ENCODE data around the gene SIL1. TPM values are rescaled to one million over a fixed set of nuclear protein-coding genes. Genes with fewer than 3 reads are reported as not detected.

SIL1 gene
- total RNA-seq, 2 donors from 2014 or later: 17.2 to 20.2 TPM

DNA sequence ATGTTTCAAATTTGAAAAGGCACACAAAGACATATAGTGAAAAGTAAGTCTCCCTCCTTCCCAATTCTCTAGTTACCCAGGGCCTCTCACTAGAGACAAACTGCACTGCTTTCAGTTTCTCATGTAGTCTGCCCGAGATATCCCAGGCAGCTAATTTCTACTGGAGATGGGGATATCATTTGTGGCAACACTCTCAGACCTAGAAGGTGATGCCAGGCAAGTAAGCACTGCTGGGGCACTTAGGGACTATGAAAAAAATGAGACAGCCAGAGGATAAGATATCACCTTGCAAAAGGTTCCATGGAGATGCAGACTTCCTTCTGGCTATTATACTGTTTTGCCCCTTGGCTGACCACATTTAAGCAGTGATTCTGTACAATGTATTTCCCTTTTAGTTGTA, 12.6 kb downstream of the SIL1 start:
- DNase-seq: no peak
- Mint-ChIP-seq H3K27ac (no peak overlapping the region), H3K27me3 (ENCODE audit: insufficient read depth) (no peaks in the 10 kb centered on the region), H3K9me3 (no peaks in the 10 kb centered on the region), H3K4me3 (no peak overlapping the region), H3K36me3 (ENCODE audit: low read depth) (no peaks in the 10 kb centered on the region), H3K4me1 (peaks cover 41% of the 10 kb centered on the region)
- Histone ChIP-seq H3K27ac (ENCODE audit: low read depth, low read length) (no peak overlapping the region), H3K9me3 (ENCODE audit: control insufficient read depth, low read length) (no peaks in the 10 kb centered on the region), H3K4me1 (ENCODE audit: control insufficient read depth, insufficient read depth, low read length) (peaks cover 6% of the 10 kb centered on the region), H3K27me3 (ENCODE audit: control insufficient read depth, insufficient read depth, low read length, poor library complexity, severe bottlenecking) (no peaks in the 10 kb centered on the region), H3K36me3 (ENCODE audit: control insufficient read depth, insufficient read depth, low read length) (no peaks in the 10 kb centered on the region), H3K9ac (ENCODE audit: extremely low read depth, low read length, poor library complexity, severe bottlenecking) (no peak overlapping the region), H3K4me3 (ENCODE audit: low read length) (no peak overlapping the region)
- TF ChIP-seq, protein P1, sequence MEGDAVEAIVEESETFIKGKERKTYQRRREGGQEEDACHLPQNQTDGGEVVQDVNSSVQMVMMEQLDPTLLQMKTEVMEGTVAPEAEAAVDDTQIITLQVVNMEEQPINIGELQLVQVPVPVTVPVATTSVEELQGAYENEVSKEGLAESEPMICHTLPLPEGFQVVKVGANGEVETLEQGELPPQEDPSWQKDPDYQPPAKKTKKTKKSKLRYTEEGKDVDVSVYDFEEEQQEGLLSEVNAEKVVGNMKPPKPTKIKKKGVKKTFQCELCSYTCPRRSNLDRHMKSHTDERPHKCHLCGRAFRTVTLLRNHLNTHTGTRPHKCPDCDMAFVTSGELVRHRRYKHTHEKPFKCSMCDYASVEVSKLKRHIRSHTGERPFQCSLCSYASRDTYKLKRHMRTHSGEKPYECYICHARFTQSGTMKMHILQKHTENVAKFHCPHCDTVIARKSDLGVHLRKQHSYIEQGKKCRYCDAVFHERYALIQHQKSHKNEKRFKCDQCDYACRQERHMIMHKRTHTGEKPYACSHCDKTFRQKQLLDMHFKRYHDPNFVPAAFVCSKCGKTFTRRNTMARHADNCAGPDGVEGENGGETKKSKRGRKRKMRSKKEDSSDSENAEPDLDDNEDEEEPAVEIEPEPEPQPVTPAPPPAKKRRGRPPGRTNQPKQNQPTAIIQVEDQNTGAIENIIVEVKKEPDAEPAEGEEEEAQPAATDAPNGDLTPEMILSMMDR (conservative IDR thresholded peaks at IDR 0.05): no peak
- 98 to 100% methylated on average over 1 of the region's 1 CpG for WGBS, 2 experiments (ENCODE audit: insufficient coverage in 1 of 2, insufficient read length in 1 of 2)

DNA sequence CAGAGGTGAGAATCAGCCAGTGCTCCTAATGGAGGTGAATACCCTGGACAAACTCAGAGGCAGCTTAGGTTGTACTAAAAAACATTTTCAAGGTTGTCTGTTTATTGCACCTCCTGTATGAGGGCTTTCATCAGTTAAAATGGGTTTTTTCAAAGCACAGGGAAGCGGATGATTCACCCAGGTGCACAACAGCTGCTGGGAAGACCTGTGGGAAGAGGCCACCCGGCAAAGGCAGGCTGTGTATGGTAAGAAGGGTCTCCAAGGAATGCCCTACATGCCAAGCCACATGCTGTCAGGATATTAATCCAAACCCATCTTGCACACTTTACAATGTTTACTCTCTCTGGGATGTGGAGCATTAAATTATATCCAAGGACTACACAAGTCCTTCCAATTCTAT, 14.7 kb downstream of the SIL1 start:
- WGBS, 2 experiments (ENCODE audit: insufficient coverage in 1 of 2, insufficient read length in 1 of 2): 89 to 100% methylated on average over 2 of the region's 2 CpGs
- TF ChIP-seq, protein P1 (conservative IDR thresholded peaks at IDR 0.05): no peak

GRCh38 chr5:139182528-139183296, 15.5 kb downstream of the SIL1 start:
- H3K4me1 Mint-ChIP-seq: peaks cover 47% of the 10 kb centered on the region
- no peaks in the 10 kb centered on the region for H3K27me3 Mint-ChIP-seq (ENCODE audit: insufficient read depth)
- H3K9me3 Mint-ChIP-seq: no peaks in the 10 kb centered on the region
- DNase-seq: no peak
- TF ChIP-seq, protein P1 (conservative IDR thresholded peaks at IDR 0.05): no peak
- Histone ChIP-seq H3K4me1 (ENCODE audit: control insufficient read depth, insufficient read depth, low read length) (peaks cover 19% of the 10 kb centered on the region), H3K4me3 (ENCODE audit: low read length) (no peak overlapping the region), H3K9ac (ENCODE audit: extremely low read depth, low read length, poor library complexity, severe bottlenecking) (no peak overlapping the region), H3K27ac (ENCODE audit: low read depth, low read length) (peak overlapping the region; percentile 39), H3K36me3 (ENCODE audit: control insufficient read depth, insufficient read depth, low read length) (no peaks in the 10 kb centered on the region), H3K27me3 (ENCODE audit: control insufficient read depth, insufficient read depth, low read length, poor library complexity, severe bottlenecking) (no peaks in the 10 kb centered on the region), H3K9me3 (ENCODE audit: control insufficient read depth, low read length) (no peaks in the 10 kb centered on the region)
- WGBS, 2 experiments (ENCODE audit: insufficient coverage in 1 of 2, insufficient read length in 1 of 2): 92 to 98% methylated on average over 3 to 4 of the region's 4 CpGs
- no peaks in the 10 kb centered on the region for H3K36me3 Mint-ChIP-seq (ENCODE audit: low read depth)
- H3K27ac Mint-ChIP-seq: no peak overlapping the region
- no peak overlapping the region for H3K4me3 Mint-ChIP-seq

More for the DNA sequence above, 14.7 kb downstream of the SIL1 start:
- Mint-ChIP-seq H3K27me3 (ENCODE audit: insufficient read depth) (no peaks in the 10 kb centered on the region), H3K4me3 (no peak overlapping the region), H3K4me1 (peaks cover 45% of the 10 kb centered on the region), H3K9me3 (no peaks in the 10 kb centered on the region), H3K27ac (no peak overlapping the region), H3K36me3 (ENCODE audit: low read depth) (no peaks in the 10 kb centered on the region)
- H3K4me3 ChIP-seq (ENCODE audit: low read length): no peak overlapping the region
- peaks cover 12% of the 10 kb centered on the region for H3K4me1 ChIP-seq (ENCODE audit: control insufficient read depth, insufficient read depth, low read length)
- no peak overlapping the region for H3K27ac ChIP-seq (ENCODE audit: low read depth, low read length)
- H3K27me3 ChIP-seq (ENCODE audit: control insufficient read depth, insufficient read depth, low read length, poor library complexity, severe bottlenecking): no peaks in the 10 kb centered on the region
- DNase-seq: no peak
- no peaks in the 10 kb centered on the region for H3K36me3 ChIP-seq (ENCODE audit: control insufficient read depth, insufficient read depth, low read length)
- no peak overlapping the region for H3K9ac ChIP-seq (ENCODE audit: extremely low read depth, low read length, poor library complexity, severe bottlenecking)
- no peaks in the 10 kb centered on the region for H3K9me3 ChIP-seq (ENCODE audit: control insufficient read depth, low read length)

Measured in endodermal cell (in vitro differentiated cells).